GM13976 (cell line): ENCODE data around the gene BLOC1S3.
"Not testable (repeated sequence)": the region's sequence is repeated elsewhere in the genome, so short reads cannot be mapped to it uniquely, and the experiment has no call there.

Source experiments
- DNase-seq: peaks from one replicate; pipeline ENCODE4 v3.0.0; 2012; ENCODE audit warnings: low spot score
- CTCF ChIP-seq: IDR thresholded peaks from 2 replicates; pipeline ENCODE4 v1.5.1; 2012; ENCODE audit warnings: borderline replicate concordance, mild to moderate bottlenecking; ENCODE audit not compliant: insufficient read depth; ENCODE audit errors: extremely low read depth, missing control alignments, control extremely low read depth
- in situ Hi-C: fragments of 300-500 bp; cut with MboI; formaldehyde crosslinking; loops from one replicate; pipeline ENCODE4 v1.12.0; 2022; ENCODE audit warnings: low sequenced_read_pairs, mixed read lengths, inconsistent platforms; ENCODE audit not compliant: unreplicated experiment

BLOC1S3 gene

DNA sequence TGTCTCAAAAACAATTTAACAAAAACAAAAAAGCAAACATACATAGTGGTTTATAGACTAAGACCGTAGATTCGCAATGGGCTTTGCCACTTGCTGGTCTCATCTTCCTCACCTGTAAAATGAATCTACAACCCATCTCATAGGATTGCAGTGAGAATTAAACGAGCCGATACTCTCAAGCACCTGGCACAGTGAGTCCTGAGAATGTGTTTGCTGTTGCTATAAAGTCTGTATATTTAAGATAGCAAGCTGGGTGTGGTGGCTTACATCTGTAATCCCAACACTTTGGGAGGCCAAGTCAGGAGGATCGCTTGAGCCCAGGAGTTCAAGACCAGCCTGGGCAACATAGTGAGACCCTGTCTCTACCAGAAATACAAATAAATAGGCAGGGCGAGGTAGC, 44.1 kb downstream of the BLOC1S3 start:
- TF ChIP-seq CTCF: no peak
- in situ Hi-C loops: no loop called here
- DNase-seq: no peak

GRCh38 chr19:45223879-45224278, 45.3 kb downstream of the BLOC1S3 start:
- TF ChIP-seq CTCF: no peak
- no peak for DNase-seq
- in situ Hi-C loops: no loop called here

- in situ Hi-C loops: no loop called here
- DNase-seq: no peak
- no peak for TF ChIP-seq CTCF
These were observed 46.1 kb downstream of the BLOC1S3 start for GRCh38 chr19:45224645-45225044.

GRCh38 chr19:45229056-45229455, 50.5 kb downstream of the BLOC1S3 start:
- DNase-seq, in situ Hi-C loops: not testable (repeated sequence)
